Activated CD8-positive, alpha-beta T cell treated with anti-CD3 and anti-CD28 coated beads for 36 hours (primary cell): Measurements from ENCODE around the gene TMEM127. TPM values are rescaled to one million over a fixed set of nuclear protein-coding genes. Genes with fewer than 3 reads are reported as not detected.

Experiments
- ATAC-seq: fragments of 200-7000 bp; cut with Tn5 transposase; one replicate; pipeline ENCODE4 v1.10.0; 2021; ENCODE audit warnings: mild to moderate bottlenecking, moderate library complexity
- CTCF ChIA-PET: fragments of 350-600 bp; sonication (Branson Sonifier 250); formaldehyde crosslinking; loops from one replicate; lab custom pipeline; 2021; ENCODE audit warnings: antibody characterized with exemption; lab: Charles Lee
- POLR2A ChIA-PET: fragments of 350-600 bp; sonication (Branson Sonifier 250); formaldehyde crosslinking; loops from one replicate; lab custom pipeline; 2021; ENCODE audit warnings: antibody characterized with exemption; lab: Charles Lee
- DNase-seq: peaks from one replicate; pipeline ENCODE4 v3.0.0-alpha.2; 2020
- H3K27ac Mint-ChIP-seq: one replicate; pipeline ENCODE4 v1.8.0; 2021; ENCODE audit warnings: mild to moderate bottlenecking, mixed read lengths
- H3K27me3 Mint-ChIP-seq: one replicate; pipeline ENCODE4 v1.8.0; 2021; ENCODE audit warnings: mixed read lengths
- H3K36me3 Mint-ChIP-seq: one replicate; pipeline ENCODE4 v1.8.0; 2021; ENCODE audit warnings: low read depth, mixed read lengths
- H3K4me1 Mint-ChIP-seq: one replicate; pipeline ENCODE4 v1.8.0; 2021; ENCODE audit warnings: low read depth, mixed read lengths
- H3K4me3 Mint-ChIP-seq: one replicate; pipeline ENCODE4 v1.8.0; 2021; ENCODE audit warnings: mild to moderate bottlenecking, moderate library complexity, mixed read lengths
- H3K9me3 Mint-ChIP-seq: one replicate; pipeline ENCODE4 v1.8.0; 2021; ENCODE audit warnings: mixed read lengths
- CTCF ChIP-seq: fragments of 200-600 bp; IDR thresholded peaks from one replicate; pipeline ENCODE4 v1.8.0; 2022; ENCODE audit warnings: antibody characterized with exemption, mild to moderate bottlenecking
- intact Hi-C: fragments of 100-400 bp; cut with micrococcal nuclease; formaldehyde crosslinking; loops from one replicate; pipeline ENCODE4 v1.10.0; 2022
- total RNA-seq, 2 experiments: library from RNA; stranded (reverse); gene quantifications; one replicate each; pipeline ENCODE4 v1.2.3, GENCODE V29; 2021

The TMEM127 gene
- total RNA-seq, 2 experiments from 2014 or later, result 13.1 to 15.0 TPM

DNA sequence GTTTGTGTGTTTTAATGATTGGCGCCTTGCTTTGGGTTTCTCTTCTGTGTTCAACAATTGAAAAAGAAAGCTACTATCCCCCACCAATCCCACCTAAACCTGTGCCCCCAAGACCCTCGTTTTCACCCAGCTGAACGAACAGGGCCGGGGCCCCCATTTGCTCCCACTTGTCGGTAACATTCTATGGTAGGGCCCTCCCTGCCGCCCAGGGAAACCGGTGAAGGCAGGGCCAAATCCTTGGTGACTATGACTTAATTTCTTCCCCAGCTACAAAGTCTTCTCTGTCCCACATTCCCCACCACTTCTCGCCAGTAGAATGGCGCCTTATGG lies 40.1 kb upstream of the TMEM127 start:
- ATAC-seq (no peak), DNase-seq (peak; percentile 16)
- POLR2A ChIA-PET, result interaction anchor here (0.8 to 6.0 kb wide), 13 partner anchors 8 to 224 kb away, joined by 3 to 119 read pairs (median 4); partner anchors contain the start of genes ITPRIPL1 and NCAPH
- Mint-ChIP-seq H3K27me3 (no peaks in the 10 kb centered on the region), H3K36me3 (peaks cover 48% of the 10 kb centered on the region), H3K4me1 (peaks cover 46% of the 10 kb centered on the region), H3K27ac (peak overlapping the region; percentile 99), H3K4me3 (peak overlapping the region; percentile 100), H3K9me3 (no peaks in the 10 kb centered on the region)
- CTCF ChIA-PET, result interaction anchor here (1.1 to 3.2 kb wide), 4 partner anchors 10 to 39 kb away, joined by 3 to 19 read pairs (median 8); partner anchors contain the start of gene CIAO1
- intact Hi-C loops, result loop anchor here (5.0 kb wide), 1 partner anchor 36 kb away; no protein-coding TSS in a partner anchor
- TF ChIP-seq CTCF, result no peak

GRCh38 chr2:96305091-96305978 lies 39.5 kb upstream of the TMEM127 start, which contains the start of gene SNRNP200:
Gene SNRNP200 (minus strand): TSS chr2:96305546. CDS start chr2:96305437, 109 bp downstream.
- ChIA-PET CTCF (interaction anchor here (1.1 to 3.2 kb wide), 4 partner anchors 11 to 38 kb away, joined by 3 to 19 read pairs (median 8); partner anchors contain the start of gene CIAO1), POLR2A (interaction anchor here (0.6 to 6.0 kb wide), 20 partner anchors 8 to 236 kb away, joined by 3 to 119 read pairs (median 4); partner anchors contain the start of genes ITPRIPL1 and NCAPH)
- peak within 1 kb of the TSS; percentile 100 for H3K4me3 Mint-ChIP-seq
- no peaks in the 10 kb centered on the region for H3K9me3 Mint-ChIP-seq
- H3K27me3 Mint-ChIP-seq, result no peaks in the 10 kb centered on the region
- DNase-seq, result peak; percentile 94
- peak; percentile 96 for ATAC-seq
- no peak for TF ChIP-seq CTCF
- peaks cover 48% of the 10 kb centered on the region for H3K4me1 Mint-ChIP-seq
- peaks cover 51% of the 10 kb centered on the region for H3K36me3 Mint-ChIP-seq
- intact Hi-C loops, result loop anchor here (5.0 kb wide), 1 partner anchor 37 kb away; no protein-coding TSS in a partner anchor
- peak within 1 kb of the TSS; percentile 99 for H3K27ac Mint-ChIP-seq

DNA sequence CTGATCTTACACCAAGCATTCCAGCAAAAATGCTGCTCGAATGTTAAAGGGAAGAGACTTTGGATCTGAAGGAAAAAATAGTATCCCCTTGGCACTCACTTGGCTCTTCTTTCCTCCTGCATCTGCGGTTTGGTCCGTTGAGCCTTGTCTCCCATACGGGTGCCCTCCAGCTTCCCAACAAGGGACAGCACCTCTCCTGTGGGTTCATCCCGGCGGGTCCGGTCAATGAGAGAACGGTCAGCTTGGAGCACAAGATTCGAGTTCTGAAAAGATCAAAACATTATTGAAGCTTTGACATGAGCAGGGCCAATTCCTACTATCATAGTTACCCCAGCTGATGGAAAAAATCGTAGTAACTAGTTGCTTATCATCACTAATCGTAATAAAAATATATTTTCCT lies 38.8 kb upstream of the TMEM127 start:
- peaks cover 45% of the 10 kb centered on the region for H3K4me1 Mint-ChIP-seq
- peak overlapping the region; percentile 99 for H3K27ac Mint-ChIP-seq
- no peaks in the 10 kb centered on the region for H3K27me3 Mint-ChIP-seq
- ChIA-PET CTCF (interaction anchor here (1.1 to 3.2 kb wide), 4 partner anchors 13 to 38 kb away, joined by 3 to 19 read pairs (median 7); partner anchors contain the start of gene CIAO1), POLR2A (interaction anchor here (0.6 to 6.0 kb wide), 10 partner anchors 14 to 237 kb away, joined by 3 to 119 read pairs (median 3); partner anchors contain the start of genes ITPRIPL1 and NCAPH)
- intact Hi-C loops, result loop anchor here (5.0 kb wide), 1 partner anchor 38 kb away; no protein-coding TSS in a partner anchor
- no peaks in the 10 kb centered on the region for H3K9me3 Mint-ChIP-seq
- peaks cover 51% of the 10 kb centered on the region for H3K36me3 Mint-ChIP-seq
- ATAC-seq, result no peak
- no peak for DNase-seq
- peak overlapping the region; percentile 100 for H3K4me3 Mint-ChIP-seq
- no peak for TF ChIP-seq CTCF

- Mint-ChIP-seq H3K27ac (peak overlapping the region; percentile 41), H3K4me1 (peaks cover 49% of the 10 kb centered on the region), H3K9me3 (no peaks in the 10 kb centered on the region), H3K36me3 (peaks cover 76% of the 10 kb centered on the region), H3K4me3 (no peak overlapping the region), H3K27me3 (no peaks in the 10 kb centered on the region)
- ATAC-seq (no peak), DNase-seq (no peak)
- TF ChIP-seq CTCF, result no peak
- intact Hi-C loops, result no loop called here
- POLR2A ChIA-PET, result interaction anchor here (0.8 to 3.1 kb wide), 4 partner anchors 11 to 32 kb away, joined by 3 to 15 read pairs (median 6); no protein-coding TSS in a partner anchor
- CTCF ChIA-PET, result interaction anchor here (0.9 to 1.9 kb wide), 6 partner anchors 22 to 208 kb away, joined by 3 to 6 read pairs (median 4); partner anchors contain the start of gene NCAPH
Observed at GRCh38 chr2:96301865-96302264, 36.1 kb upstream of the TMEM127 start.
